ENCODE measurements around the gene NDST1. TPM values are rescaled to one million over a fixed set of nuclear protein-coding genes. Genes with fewer than 3 reads are reported as not detected.

Gene NDST1
- total RNA-seq, 2 experiments from 2014 or later = 7.1 to 7.3 TPM

DNA sequence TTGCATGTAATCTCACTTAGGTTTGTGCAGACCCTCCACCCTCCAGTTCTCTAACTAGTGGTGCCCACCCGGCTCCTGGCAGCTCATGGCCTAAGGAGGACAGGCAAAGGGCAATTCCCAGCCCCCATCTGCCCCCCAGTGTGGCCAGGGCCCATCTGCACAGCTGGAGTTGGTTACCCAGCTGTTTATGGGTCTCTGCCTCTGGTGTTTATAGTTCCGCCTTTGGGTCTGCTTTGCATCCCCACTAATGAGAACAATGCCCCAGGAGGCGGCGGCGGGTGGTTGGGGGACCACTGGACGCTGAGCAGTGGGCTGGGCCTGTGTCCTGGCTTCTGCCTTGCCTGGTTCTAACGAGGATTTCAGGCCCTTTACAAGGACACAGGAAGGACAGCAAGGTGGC, 62.4 kb downstream of the NDST1 start:
- no peaks in the 10 kb centered on the region for H3K36me3 Mint-ChIP-seq
- H3K27me3 Mint-ChIP-seq = no peaks in the 10 kb centered on the region
- no peak for DNase-seq
- no peak overlapping the region for H3K4me3 Mint-ChIP-seq
- H3K27ac Mint-ChIP-seq = no peak overlapping the region
- no peaks in the 10 kb centered on the region for H3K4me1 Mint-ChIP-seq
- no peaks in the 10 kb centered on the region for H3K9me3 Mint-ChIP-seq

DNA sequence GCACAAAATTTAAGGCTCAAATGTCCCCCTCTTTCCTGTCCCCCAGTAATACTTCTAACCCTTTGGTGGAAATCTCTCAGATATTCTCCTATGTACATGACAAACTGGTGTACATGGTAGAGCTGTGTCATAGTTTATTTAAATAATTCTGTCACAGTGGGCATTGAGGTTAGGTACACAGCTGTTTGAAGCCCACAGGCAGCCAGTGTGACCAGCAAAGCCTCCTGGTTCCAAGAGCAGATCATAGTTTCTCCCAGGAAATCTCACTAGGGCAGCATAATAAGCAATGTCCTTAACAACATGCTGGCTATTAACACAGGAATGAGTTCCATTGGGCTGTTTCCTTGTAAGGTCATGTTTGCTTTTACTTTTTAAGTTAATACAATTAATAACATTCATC, 63.9 kb downstream of the NDST1 start:
- H3K27ac Mint-ChIP-seq = no peak overlapping the region

DNA sequence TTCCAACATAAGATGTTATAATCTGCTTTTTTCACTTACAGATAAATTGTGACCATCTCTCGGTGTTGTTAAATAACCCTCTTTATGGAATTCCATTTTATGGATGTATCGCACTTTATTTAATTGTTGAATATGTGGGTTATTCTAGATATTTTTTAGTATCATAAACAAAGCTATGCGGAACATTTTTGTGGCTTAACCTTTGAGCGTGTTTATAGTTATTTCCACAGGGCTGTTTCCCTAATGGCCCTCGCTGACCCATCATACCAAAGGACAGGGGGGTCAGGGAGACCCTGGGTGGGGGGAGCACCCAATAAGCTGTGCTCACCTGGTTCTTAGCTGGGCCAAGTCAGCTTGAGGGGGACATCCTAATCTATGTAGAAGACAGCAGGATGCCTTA, 65.3 kb downstream of the NDST1 start:
- Mint-ChIP-seq H3K36me3 (no peaks in the 10 kb centered on the region), H3K9me3 (no peaks in the 10 kb centered on the region), H3K27me3 (no peaks in the 10 kb centered on the region), H3K27ac (no peak overlapping the region), H3K4me3 (no peak overlapping the region), H3K4me1 (no peaks in the 10 kb centered on the region)
- DNase-seq = no peak

More for the DNA sequence above, 63.9 kb downstream of the NDST1 start:
- DNase-seq = no peak
- Mint-ChIP-seq H3K27me3 (no peaks in the 10 kb centered on the region), H3K36me3 (no peaks in the 10 kb centered on the region), H3K9me3 (no peaks in the 10 kb centered on the region), H3K4me1 (no peaks in the 10 kb centered on the region), H3K4me3 (no peak overlapping the region)

DNA sequence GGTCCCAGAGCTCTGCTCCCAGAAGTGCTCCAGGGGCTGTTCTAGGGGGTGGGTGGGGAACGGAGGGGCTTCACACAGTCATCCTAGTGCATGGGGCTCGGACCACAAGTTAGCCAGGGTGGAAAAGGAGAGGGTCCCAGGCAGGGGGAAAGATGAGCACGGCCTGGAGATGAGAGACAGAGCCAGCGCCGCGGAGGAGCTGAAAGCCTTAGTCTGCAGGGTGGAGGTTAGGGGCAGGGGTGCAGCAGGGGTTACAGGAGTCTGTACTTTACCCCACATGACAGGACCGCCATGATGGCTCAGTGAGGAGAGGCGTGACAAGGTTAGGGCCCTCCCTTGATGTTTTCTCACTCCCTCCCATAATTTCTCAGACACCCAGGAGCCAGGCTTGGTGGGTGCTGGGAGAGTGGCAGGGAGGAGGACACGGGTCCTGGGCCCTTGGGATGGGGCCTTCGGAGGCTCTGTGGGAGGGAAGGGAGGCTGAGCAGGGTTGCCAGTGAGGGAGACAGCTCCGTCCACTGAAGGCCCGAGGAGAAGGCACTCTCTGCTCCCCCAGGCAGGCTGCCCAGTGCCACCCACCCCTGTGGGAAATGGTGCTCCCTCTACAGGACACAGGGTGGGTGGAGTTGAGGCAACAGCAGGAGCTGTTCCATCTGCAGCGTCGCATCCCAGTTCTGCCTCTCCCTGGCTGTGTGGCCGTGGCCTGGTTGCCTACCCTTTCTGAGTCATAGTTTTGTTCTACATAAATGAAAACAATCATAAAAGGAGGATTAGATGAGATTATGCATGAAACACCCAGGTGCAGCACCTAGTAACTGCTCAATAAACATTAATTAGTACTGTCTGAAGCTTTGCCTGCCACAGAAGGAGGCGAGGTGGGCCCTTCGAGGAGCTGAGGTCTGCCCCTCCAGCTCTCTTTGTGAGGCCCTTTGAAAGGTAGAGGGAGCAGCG, 66.2 kb downstream of the NDST1 start:
- DNase-seq = no peak
- Mint-ChIP-seq H3K36me3 (no peaks in the 10 kb centered on the region), H3K27me3 (no peaks in the 10 kb centered on the region), H3K9me3 (no peaks in the 10 kb centered on the region), H3K4me1 (no peaks in the 10 kb centered on the region), H3K4me3 (no peak overlapping the region), H3K27ac (no peak overlapping the region)

DNA sequence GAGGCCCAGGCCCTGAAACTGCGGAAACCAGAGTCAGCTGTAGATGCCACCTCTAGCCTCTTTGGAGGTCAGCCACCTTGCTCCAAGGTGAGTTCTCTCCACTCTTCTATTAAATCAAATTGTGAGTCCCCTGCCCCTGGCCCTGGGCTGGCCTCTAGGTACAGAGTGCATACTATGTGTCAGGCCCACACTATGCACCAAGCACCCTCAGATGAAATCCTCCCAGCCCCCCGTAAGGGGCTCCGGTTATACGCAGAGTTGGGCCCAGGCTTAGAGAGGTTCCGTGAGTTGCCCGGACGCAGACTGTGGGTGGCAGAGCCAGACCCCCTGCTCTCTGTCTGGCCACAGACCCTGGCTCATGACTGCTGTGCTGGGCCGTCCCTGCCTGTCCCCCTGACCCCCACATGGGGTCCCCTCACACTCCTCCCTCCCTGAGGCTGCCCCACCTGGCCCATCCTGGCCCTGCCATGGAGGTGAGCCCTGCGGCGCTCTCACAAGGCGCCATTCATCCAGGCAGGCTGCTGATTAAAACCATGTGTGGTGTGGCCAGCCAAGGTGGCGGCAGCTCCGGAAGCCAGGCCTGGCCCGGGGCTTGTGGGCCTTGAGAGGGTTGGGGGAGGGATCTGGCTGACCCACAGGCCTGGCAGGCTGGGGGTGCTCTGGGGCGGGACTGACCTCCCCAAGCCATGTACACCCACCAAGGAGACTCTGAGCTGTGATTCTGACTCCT, 67.1 kb downstream of the NDST1 start:
- H3K4me3 Mint-ChIP-seq = no peak overlapping the region
- no peak for DNase-seq
- no peak overlapping the region for H3K27ac Mint-ChIP-seq
- H3K4me1 Mint-ChIP-seq = no peaks in the 10 kb centered on the region
- H3K9me3 Mint-ChIP-seq = no peaks in the 10 kb centered on the region
- H3K27me3 Mint-ChIP-seq = no peaks in the 10 kb centered on the region
- H3K36me3 Mint-ChIP-seq = no peaks in the 10 kb centered on the region

GRCh38 chr5:150575745-150576448, 68.0 kb downstream of the NDST1 start:
- no peak overlapping the region for H3K4me3 Mint-ChIP-seq
- no peak for DNase-seq
- no peaks in the 10 kb centered on the region for H3K36me3 Mint-ChIP-seq
- no peak overlapping the region for H3K27ac Mint-ChIP-seq
- H3K4me1 Mint-ChIP-seq = no peaks in the 10 kb centered on the region
- H3K27me3 Mint-ChIP-seq = no peaks in the 10 kb centered on the region
- no peaks in the 10 kb centered on the region for H3K9me3 Mint-ChIP-seq

DNA sequence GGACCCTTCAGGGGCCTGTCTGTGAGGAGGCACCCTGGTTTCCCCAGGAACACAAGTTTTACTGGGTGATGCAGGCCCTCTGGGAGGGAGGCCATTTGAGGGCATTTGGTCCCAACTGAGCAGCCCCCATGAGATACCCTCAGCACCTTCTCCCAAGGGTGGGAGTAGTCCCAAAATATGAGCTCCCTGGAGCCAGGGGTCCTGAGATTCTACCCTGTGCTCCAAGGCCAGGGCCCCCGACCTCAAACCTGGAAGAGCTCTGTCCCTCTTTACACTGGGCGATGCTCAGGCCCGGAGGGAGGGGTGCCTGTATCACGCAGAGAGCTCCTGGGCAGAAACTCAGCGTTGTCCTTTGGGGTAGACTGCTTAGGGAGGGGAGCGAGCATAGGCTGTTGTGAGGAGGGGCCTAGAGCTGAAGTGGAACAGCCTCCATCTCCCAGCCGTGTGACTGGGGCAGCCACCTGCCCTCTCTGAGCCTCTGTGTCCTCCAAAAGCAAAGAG, 68.6 kb downstream of the NDST1 start:
- Mint-ChIP-seq H3K4me1 (no peaks in the 10 kb centered on the region), H3K9me3 (no peaks in the 10 kb centered on the region), H3K36me3 (no peaks in the 10 kb centered on the region), H3K27me3 (no peaks in the 10 kb centered on the region), H3K4me3 (no peak overlapping the region), H3K27ac (no peak overlapping the region)
- no peak for DNase-seq

DNA sequence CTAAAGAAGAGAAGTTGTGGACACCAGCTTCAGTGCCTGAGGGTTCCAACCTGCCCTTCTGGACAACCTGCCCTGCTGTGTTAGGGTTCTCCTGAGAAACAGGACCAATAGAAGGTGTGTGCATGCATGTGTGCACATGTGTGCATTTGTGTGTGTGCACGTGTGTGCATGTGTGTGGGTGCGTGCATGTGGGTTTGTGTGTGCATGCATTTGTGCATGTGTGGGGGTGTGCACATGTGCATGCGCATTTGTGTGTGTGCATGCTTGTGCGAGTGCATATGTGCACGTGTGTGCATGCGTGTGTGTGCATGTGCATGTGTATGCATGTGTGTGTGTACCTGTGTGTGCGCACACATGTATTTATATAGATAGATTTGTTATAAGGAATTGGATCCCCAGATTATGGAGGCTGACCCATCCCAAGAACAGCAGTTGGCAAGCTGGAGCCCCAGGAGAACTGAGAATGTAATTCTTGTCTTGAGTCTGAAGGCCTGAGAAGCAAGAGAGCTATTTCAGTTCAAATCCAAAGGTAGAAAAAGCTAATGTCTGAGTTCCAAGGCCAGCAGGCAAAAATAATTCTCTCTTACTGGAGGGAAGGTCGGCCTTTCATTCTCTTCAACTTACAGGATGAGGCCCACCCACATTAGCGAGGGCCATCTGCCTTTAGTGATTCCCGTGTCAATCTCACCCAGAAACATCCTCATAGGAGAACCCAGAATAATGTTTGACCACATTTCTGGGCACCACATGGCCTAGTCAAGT, 69.6 kb downstream of the NDST1 start:
- Mint-ChIP-seq H3K4me1 (no peaks in the 10 kb centered on the region), H3K36me3 (no peaks in the 10 kb centered on the region), H3K9me3 (no peaks in the 10 kb centered on the region), H3K4me3 (no peak overlapping the region), H3K27ac (no peak overlapping the region), H3K27me3 (peaks cover 6% of the 10 kb centered on the region)
- no peak for DNase-seq

- Mint-ChIP-seq H3K4me3 (no peak overlapping the region), H3K9me3 (no peaks in the 10 kb centered on the region), H3K4me1 (no peaks in the 10 kb centered on the region), H3K27ac (no peak overlapping the region), H3K27me3 (peaks cover 13% of the 10 kb centered on the region), H3K36me3 (no peaks in the 10 kb centered on the region)
- DNase-seq = no peak
These were observed 71.0 kb downstream of the NDST1 start for GRCh38 chr5:150578781-150579461.

DNA sequence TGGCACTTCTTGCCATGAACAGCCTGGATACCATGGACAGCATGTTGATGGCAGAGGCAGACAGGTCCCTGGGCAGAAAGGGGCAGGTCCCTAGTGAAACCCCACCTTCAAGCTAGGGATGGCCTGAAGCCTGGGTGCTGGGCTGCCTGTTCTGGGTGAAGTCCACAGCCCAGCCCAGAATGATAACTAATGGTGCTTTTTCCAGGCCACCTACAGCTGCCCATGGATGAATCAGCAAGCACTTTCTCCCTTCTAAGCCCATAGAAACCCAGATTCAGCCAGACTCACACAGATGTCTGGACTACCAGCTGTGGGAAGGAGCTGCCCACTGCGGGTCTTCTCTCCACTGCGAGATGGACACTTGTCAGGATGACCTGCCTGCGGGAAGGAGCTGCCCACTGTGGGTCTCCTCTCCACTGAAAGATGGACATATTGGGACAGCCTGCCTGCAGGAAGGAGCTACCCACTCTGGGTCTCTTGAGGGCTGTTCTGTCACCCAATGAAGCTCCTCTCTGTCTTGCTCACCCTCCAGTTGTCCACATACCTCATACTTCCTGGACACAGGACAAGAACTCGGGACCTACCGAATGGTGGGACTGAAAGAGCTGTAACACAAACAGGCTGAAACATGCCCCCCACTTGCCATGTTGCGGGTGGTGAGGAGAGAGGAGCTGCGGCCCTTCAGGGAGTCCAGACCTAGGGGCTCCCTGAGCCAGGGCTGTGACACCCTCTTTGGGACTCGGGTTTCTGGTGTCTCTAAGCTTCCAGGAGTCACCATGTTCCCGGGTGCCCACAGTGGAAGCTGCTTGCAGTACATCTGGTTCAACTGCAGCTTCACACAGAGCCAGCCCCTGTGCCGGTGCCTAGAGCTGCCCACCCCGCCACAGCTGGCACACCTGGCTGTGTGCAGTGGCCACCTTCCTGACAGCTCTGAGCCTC, 71.8 kb downstream of the NDST1 start:
- H3K9me3 Mint-ChIP-seq = no peaks in the 10 kb centered on the region
- H3K36me3 Mint-ChIP-seq = no peaks in the 10 kb centered on the region
- H3K27ac Mint-ChIP-seq = no peak overlapping the region
- H3K27me3 Mint-ChIP-seq = peaks cover 13% of the 10 kb centered on the region
- no peaks in the 10 kb centered on the region for H3K4me1 Mint-ChIP-seq
- H3K4me3 Mint-ChIP-seq = no peak overlapping the region
- no peak for DNase-seq

GRCh38 chr5:150580917-150581316, 73.0 kb downstream of the NDST1 start:
- no peaks in the 10 kb centered on the region for H3K9me3 Mint-ChIP-seq
- H3K4me3 Mint-ChIP-seq = no peak overlapping the region
- no peak overlapping the region for H3K27ac Mint-ChIP-seq
- DNase-seq = no peak
- peaks cover 13% of the 10 kb centered on the region for H3K27me3 Mint-ChIP-seq
- no peaks in the 10 kb centered on the region for H3K4me1 Mint-ChIP-seq
- no peaks in the 10 kb centered on the region for H3K36me3 Mint-ChIP-seq

GRCh38 chr5:150582241-150583109, 74.5 kb downstream of the NDST1 start:
- DNase-seq = no peak
- no peak overlapping the region for H3K4me3 Mint-ChIP-seq
- no peaks in the 10 kb centered on the region for H3K4me1 Mint-ChIP-seq
- peaks cover 13% of the 10 kb centered on the region for H3K27me3 Mint-ChIP-seq
- no peak overlapping the region for H3K27ac Mint-ChIP-seq
- no peaks in the 10 kb centered on the region for H3K36me3 Mint-ChIP-seq
- no peaks in the 10 kb centered on the region for H3K9me3 Mint-ChIP-seq

Measured in activated naive CD8-positive, alpha-beta T cell treated with anti-CD3 and anti-CD28 coated beads for 36 hours (primary cell).